CD4-positive, alpha-beta T cell treated with Interleukin-21 for 1 hour (primary cell): ENCODE data around the gene NME4.
A peak's percentile ranks its signal among the peaks of the same experiment; 100 is the strongest.

Experiments used
- DNase-seq: peaks from one replicate; pipeline ENCODE4 v3.0.0-alpha.2; 2020

The NME4 gene

DNA sequence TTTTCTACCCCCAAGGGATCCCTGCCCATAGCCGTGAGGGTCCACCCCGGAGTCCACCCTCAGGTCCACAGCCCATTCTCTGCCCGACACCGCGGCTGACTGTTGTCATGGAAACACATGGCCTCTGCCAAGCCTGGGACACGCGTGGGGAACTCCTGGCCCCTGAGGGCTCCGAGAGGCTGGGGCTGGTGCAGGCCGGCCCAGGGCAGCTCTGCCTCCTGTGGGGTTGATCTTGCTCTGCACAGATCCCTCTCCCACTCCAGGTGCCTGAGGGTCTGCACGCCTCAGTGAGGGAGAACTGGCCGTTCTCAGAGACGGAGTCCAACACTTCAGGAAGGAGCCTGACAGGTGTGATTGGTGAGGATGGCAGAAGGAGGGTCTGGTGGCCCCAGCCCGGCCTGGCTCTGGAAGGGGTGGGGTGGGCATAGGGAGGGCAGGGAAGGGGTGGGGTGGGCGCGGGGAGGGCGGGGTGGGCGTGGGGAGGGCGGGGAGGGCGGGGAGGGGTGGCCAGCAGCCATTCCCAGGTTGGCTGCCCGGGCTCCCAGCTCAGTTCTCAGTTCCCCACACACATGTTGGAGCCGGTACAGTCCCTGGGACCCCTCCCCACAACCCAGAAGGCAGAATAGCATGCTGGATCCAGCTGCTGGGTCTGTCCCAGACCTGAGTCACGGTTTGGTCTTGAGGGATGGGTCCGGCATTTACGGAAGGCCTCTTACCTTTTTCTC, 33.1 kb upstream of the NME4 start:
- no peak for DNase-seq

DNA sequence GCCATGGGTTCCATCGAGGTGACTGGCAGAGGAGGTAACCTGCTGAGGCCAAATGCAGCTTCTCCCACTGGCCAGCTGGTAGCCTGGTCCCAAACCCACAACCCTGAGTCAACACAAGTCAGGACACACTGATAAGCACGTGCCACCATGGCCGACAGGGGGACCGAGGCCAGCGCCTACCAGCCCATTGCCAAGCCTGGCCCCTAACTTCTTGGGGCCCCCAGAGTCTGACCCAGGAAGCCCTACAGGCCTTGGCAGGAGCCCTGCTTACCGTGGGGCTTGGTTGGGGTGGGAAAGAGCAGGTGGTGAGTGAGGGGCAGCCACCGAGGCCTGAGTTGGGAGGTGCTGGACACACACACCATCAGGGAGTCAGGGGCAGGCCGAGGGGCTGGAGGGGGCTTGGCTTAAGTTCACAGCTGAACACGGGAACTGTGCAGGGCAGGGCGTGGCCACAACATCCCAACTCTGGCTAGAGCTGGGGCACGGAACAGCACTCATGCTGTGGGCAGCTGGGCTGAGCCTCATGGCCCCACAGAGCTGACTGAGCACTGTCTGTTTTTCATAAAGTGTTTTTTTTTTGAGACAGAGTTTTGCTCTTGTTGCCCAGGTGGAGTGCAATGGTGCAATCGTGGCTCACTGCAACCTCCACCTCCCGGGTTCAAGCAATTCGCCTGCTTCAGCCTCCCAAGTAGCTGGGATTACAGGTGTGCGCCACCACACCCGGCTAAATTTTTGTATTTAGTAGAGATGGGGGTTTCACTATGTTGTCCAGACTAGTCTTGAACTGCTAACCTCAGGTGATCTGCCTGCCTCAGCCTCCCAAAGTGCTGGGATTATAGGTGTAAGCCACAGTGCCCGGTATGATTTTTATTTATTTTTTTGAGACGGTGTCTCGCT, 32.2 kb upstream of the NME4 start:
- DNase-seq = no peak

DNA sequence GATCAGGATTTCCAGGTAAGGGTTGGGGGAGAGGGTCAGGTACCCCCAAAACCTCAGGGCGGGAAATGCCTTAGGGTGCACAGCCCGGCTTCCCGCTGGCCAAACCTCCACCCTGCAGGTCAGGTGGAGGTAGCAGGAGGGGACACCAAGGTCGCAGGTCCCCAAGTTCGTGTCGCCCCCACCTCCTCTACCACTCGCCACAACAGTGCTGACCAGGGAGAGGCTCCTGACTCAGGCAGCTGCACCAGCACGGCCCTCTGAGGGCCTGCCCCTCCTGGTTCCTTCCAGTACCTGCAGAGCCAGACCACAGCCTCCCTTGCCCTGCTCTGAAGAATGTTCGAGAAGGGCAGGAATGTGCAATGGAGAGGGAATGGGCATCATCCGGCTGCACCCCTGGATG, 30.5 kb upstream of the NME4 start:
- DNase-seq = no peak

DNA sequence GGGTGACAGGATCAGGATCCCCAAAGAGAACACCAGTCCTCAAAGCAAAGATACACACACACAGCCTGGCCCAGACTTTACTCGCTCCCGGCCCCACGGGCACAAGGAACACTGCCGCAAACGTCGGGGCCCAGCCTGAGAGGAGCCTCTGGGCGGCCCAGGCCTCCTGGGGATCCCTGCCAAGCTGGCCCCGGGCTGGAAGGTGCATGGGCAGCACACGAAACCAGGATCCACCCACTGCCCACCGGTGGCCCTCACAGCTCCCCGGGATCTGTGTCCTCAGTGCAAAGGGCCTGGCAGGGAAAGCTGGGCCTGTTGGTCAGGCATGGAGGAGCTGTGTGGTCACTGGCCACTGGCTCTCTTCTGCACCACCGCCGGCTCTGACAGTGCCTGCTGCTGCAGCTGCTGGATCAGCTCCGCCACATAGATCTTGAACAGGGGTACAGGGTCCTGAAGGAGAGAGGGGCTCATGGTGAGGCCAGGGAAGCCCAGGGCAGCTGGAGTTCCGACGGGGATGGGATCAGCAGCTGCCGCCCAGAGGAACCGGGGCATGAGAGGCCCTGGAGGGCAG, 29.6 kb upstream of the NME4 start:
- DNase-seq = no peak

DNA sequence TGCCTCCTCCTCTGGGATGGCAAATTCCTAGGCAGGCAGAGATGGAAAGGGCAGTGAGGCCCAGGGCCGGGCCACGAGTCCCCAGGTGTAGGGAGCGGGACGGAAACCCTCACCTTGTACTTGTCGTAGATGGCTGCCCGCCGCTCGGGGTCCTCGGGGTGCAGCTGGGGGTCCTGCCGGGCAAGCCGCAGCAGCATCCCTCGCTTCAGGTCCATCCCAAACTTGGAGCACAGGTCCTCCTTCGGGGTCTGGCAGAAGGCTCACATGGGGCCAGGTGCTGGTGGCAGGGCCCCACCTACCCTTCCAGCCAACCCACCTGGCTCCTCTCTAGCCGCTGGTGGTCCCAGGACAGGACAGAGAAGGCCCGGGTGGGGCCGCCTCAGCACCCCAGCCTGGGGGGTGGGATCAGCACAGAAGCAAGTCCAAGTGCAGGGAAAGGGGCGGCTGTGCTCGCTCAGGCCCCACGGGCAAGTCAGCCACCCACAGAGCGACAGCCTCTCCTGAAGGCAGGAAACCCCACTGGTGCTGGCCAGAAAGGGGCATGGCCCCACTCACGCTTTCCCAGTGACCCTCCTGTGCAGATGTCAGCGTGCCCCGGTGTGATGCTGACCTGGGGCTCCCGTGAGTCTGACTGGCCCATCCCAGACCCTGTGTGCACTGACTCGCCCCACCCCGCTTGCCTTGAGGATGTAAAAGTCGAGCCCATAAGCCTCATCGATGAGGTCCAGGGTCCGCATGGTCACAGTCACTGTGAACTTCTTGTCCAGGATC, 28.4 kb upstream of the NME4 start:
- no peak for DNase-seq

DNA sequence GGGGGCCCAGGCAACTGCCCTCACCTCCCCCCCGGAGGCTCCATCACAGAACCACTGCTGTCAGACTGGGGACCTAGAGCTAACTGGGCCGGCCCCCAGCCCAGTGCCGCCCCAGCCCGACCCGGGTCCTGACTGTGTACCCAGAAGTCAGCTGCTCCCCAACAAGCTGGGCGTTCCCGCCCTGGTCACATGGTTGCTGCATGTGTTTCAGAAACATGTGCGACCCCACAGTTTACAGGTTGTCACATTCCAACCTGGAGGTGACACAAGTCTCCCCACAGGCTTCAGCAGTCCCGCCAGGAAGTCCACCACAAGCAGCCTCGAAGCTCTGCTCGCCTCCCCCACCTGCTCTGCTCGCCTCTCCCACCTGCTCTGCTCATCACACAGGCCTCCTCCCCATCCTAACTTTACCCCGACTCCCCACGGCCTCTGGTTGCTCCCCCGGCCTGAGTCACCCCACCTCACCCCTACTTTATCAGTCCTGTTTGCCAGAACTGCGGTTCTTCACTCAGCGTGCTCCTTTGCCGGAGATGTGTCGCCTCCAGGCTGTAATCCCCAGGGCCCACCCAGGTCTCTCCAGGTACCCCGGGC, 27.6 kb upstream of the NME4 start:
- no peak for DNase-seq

DNA sequence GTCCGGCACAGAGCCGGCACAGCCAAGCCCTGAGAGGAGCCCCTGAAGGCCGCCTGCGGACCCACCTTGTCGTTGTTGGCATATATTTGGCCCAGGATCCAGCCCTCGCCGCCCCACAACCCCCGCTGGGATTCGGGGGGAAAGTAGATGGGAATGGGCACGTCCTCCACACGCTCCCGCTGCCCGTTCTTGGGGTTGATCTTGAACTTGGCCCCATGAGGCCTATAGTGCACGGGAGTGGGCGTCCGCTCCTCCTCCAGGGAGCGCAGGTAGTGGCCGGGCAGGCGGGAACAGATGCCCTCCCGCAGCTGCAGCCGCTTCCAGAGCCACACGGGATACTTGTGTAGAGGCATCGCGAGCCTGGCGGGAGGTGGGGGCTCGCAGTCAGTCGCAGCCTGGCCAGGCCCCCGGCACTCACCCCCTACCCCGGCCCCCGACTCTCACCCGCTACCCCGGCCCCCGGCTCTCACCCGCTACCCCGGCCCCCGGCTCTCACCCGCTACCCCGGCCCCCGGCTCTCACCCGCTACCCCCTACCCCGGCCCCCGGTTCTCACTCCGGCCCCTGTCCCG, 27.0 kb upstream of the NME4 start:
- no peak for DNase-seq

DNA sequence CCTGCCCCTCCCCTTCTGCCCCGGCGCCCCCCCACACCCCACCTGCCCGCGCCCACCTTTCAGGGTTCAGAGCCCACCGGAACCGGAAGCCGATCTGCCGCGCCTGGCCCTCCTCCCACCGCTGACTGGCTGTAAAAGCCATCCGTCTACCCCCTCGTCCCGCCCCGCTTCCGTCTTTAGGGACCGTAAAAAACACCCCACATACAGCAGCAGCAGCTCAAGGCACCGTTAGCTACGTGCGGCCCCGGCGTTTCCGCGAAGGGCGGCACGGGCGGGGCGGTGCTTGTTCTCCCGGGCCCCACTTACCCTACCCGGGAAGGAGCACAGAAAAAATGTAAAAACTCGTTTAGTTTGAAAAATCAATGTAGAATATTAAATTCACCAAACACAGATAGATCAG, 26.6 kb upstream of the NME4 start, which contains the start of gene MRPL28:
TSS of gene MRPL28 (minus strand) at position 96 of the 400 bp plus-strand sequence. CDS start 320 bp downstream, outside the sequence.
- DNase-seq = peak; percentile 94

DNA sequence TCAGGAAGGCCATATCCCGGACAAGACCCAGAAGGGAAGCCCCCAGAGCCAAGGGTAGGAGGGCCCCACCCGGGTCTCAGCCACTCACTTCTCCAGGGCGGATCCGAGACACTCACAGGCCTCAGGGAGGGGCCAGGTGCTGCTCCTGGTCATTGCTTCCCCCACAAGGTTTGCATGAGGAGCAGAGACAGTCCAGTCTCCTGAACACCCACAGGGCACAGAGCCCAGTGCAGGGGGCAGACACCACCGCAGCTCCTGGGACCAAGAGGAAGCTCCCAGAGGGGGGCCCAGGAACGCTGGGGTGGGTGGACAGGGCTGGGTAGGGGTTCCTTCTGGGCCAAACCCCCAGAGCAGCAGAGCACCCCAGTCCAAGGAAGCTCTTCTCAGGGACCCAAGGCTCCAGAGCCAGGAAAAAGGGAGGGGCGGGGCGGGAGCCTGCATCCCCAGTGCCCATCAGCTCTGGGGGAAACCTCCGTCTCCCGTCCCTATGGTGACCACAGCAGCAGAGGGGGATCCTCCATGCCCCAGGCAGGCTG, 26.0 kb upstream of the NME4 start:
- no peak for DNase-seq

DNA sequence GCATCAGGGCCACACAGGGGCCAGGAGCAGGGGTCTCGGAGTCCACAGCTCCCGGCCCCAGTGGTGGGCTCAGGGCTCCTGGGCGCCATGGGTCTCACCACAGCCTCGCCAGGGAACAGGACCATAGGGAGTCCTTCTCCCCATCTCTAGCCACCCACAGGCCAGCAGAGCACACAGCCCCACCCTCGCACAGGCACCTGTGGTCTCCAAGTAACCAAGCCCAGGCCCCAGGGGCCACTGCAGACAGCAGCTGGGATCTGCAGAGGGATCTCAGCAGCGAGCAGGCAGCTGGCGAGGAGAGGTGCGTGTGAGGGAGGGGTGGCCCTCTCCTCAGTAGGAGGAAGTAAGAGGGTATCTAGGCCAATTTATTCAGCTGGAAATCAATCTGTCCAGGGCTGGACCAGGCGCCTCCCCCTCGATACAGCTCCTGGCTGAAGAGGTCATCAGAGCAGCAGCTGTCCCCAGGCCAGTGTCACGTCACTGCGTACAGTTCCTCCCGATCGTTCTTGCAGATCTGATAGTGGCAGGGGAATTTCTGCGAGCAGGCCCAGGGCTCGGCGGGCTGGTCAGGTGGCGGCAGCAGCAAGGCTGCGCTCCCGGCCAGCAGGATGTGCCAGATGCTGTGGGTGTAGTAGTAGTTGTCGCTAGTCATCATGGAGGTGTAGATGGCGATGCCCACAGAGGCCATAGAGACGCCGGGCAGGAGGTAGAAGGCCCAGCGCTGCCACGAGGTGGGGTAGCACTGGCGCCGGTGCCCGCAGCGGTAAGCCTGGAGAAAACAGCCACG, 25.3 kb upstream of the NME4 start:
- no peak for DNase-seq

DNA sequence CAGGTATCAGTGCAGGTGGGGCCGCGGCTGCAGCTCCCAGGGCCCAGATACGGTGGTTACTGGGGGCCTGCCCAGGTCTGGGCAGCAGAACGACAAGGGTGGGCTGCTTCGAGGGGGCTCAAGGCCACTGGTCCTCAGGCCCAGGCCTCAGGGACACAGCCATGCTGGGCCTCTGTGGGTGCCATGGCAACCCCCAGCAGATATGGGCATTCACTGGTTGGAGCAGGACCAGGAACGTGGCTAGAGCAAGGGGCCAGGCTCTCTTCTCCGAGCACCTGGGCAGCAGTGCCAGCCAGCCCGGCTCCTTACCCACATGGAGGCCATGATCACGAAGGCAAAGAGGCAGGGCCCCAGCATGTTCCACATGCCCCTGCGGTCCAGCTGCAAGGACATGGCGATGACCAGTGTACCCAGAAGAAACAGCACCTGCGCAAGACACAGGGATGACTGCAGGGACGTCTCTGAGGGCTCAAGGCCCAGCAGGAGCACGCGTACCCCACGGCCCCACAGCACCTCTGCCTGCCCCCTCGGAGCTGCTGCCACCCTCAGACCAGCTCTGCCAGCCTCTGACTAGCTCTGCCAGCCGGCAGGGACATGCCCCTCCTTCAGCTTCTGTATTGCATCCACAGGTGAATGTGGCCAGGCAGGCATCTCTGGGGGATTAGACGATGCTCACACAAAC, 24.6 kb upstream of the NME4 start:
- DNase-seq = no peak

DNA sequence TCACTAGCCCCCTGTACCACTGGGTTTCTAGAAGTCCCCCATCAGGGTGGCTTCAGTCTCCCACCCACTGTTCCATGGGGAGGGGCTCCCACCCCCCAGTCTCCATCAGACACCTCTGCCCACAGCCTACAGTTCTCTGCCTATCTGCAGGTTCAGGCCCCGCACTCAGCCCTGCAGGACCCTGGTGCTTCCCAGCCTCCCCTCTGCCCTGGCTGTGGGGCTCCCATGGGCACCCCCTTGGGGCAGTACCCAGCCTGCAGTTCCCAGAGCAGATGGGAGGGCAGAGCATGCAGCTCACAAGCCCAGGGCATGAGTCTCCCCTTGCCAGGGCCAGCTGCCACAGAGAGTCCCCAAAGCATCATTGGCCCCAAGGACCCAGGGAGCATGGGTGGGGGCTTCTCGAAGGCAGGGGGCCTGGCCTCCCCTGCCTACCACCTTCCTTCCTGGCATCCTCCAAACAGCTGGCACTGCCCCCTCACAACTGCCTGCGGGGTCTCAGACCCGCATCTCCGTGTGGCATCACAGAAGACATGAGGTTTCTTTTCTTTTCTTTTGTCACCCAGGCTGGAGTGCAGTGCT, 23.9 kb upstream of the NME4 start:
- DNase-seq = no peak

DNA sequence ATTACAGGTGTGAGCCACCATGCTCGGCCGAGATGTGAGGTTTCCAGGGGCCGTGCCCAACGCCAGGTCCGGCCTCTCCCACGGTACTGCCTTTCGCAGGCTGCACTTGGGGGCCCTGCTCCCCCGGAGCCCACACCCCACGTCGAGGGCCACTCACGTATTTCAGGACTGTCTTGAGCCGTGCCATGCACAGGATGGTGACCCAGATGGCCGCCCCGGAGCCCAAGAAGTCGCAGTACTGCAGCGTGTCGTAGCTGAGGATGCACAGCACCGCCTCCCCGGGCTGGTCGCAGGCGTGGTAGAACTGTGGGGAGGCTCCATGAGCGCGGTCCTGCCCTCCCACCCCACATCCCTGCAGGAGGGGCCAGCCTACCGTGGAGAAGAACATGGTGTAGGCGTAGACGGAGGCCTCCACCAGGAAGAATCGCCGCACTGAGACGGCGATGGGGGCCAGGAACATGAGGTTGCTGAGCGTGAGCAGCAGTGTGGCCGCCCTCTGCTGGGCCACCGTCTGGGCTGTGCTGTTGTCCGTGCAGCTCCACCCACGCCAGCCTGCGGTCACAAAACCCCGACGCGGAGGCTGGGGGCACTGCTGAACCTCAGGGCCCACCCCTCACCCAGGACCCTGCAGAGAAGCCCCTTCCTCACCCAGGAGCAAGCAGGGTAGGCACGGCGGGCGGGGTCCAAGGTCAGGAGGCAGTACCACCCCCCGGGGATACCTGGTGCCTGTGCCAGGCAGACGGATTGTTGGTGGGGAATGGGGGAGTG, 23.0 kb upstream of the NME4 start:
- DNase-seq = no peak

DNA sequence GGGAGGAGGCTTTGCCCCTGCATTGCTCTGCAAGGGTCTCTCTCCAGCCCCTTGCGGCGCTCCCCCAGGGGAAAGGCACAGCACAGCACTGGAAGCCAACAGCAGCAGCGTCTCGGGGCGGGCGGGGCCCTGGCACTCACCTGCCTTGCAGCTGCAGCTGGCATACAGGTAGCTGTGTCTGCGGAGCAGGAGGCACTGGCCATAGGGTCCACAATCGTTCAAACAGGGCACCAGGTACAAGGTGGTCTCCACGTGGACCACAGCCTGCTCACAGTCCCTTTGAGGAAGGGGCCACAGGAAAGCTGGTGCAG, 22.4 kb upstream of the NME4 start:
- DNase-seq = no peak

DNA sequence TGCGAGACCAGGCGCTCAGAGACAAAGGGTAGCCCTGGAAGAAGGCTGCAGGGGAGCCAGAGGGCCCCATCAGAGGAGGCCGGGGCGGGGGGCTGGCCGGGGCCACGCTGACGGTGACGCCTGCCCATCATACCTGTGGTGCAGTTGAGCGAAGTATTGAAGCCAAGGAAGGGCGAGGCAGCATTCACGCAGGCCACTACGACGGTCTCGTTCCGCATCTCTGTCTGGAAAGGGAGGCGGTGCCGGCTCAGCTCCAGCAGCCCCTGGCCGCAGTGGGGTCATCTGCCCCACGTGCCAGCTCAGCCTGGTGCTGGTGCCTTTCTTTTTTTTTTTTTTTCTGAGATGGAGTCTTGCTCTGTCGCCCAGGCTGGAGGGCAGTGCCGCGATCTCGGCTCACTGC, 21.8 kb upstream of the NME4 start:
- DNase-seq = no peak

DNA sequence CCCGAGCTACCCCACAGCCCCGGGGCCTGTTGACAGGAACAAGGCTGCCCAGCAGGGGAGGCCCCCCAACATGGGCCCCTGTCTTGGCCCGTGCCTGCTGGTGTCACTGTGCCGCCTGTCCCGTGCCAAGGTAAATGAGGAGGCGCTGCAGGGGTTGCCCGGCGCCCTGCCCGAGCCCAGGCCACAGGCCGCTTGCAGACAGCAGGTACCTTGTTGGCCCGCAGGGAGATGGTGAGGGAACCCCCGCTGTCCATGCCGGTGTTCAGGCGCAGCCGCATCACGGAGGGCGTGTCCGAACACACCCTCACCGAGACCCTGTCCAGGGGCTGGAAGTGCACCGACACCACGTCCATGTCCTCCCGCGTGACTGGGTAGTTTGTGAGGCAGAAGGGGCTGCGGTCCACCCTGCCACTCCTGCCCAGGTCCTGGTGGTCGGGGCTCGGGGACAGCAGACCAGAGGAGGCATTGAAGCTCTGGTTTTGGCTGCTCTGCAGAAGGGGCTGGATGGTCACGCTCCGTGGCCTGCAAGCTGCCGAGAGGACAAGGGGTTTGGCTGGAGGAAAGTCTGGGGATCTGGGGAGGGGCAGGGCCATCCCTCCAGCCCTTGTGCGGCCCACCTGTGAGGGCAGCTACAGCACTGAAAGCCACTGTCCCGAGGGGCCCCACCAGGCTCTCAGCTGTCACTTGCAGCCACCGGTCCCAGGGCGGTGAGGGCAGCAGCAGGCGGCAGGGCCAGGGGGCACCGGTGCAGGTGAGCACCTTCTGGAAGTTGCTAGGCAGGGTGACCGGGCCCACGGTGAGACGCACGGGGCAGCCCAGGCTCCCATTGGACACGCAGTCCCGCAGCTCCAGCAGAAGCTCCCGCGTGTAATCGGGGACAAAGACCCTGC, 20.8 kb upstream of the NME4 start:
- no peak for DNase-seq

DNA sequence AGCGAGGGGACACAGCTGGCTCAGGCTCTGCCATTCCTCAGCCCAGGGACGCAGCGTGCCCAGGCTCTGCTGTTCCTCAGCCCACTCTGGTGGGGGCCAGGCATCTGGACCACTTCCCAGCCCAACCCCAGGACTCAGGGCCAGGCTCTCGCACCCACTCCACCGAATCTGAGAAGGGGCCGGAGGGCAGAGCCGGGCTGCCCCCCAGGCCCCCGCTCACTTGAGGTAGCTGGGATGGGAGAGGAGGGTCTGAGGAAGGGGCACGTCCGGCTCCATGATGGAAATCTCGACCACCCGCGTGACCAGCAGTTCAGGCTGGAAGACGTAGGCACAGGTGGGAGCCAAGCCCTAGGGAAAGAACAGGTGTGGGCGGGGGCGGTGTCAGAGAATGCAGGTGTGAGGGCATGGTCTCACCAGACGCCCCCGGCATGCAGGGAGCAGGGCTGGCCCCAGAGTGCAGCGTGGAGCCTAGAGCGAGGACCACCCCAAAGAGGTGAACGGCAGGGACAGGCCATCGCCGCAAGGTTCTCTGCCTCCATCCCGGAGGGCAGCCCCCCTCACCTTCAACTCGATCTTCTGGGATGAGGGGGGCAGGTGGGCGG, 20.1 kb upstream of the NME4 start:
- DNase-seq = no peak

DNA sequence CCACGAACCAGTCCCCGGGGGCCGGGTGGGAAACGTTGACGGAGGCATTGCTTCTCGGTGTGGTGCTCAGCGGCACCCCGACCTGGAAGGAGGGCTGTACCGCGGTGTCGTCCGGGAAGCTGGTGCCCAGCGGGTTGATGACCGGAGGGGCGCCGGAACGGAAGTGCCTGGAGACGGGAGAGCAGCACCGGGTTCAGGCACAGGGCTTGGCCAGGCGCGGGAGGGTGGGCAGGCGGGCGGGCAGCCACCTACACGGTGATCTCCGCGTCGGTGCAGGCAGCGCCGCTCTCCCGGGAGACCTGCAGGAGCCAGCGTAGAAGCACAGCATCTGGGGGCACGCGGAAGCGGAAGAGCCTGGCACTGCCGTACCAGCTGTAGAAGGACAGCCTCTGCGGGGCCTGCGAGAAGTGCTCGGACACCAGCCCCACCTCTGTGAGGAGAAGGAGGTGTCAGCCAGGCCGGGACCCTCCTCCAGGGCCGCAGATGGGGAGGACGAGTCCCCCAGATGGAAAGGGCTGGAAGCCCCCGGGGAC, 19.5 kb upstream of the NME4 start:
- DNase-seq = no peak
